WTC11 (cell line): ENCODE measurements around the gene SPEF1. TPM values are rescaled to one million over a fixed set of nuclear protein-coding genes. Genes with fewer than 3 reads are reported as not detected.

Source experiments
- ATAC-seq: fragments of 200-7000 bp; cut with Tn5 transposase; 2 replicates; pipeline ENCODE4 v1.10.0; 2021; ENCODE audit warnings: mild to moderate bottlenecking, moderate library complexity
- CTCF ChIA-PET: fragments of 300-600 bp; sonication (Branson Sonifier 250); formaldehyde crosslinking; loops from one replicate; lab custom pipeline; 2021; ENCODE audit warnings: antibody characterized with exemption; lab: Charles Lee
- POLR2A ChIA-PET: fragments of 350-600 bp; sonication (Branson Sonifier 250); formaldehyde crosslinking; loops from one replicate; lab custom pipeline; 2021; ENCODE audit warnings: antibody characterized with exemption; lab: Charles Lee
- DNase-seq: peaks from one replicate; pipeline ENCODE4 v3.0.0; 2021; ENCODE audit warnings: low spot score
- H3K27ac Mint-ChIP-seq: 2 replicates; pipeline ENCODE4 v1.8.0; 2021; ENCODE audit warnings: mixed read lengths
- H3K27me3 Mint-ChIP-seq: 2 replicates; pipeline ENCODE4 v1.8.0; 2021; ENCODE audit warnings: low read depth, mild to moderate bottlenecking, moderate library complexity, mixed read lengths
- H3K36me3 Mint-ChIP-seq: 2 replicates; pipeline ENCODE4 v1.8.0; 2021; ENCODE audit warnings: mixed read lengths
- H3K4me1 Mint-ChIP-seq: 2 replicates; pipeline ENCODE4 v1.8.0; 2022; ENCODE audit warnings: mixed read lengths
- H3K4me3 Mint-ChIP-seq: 2 replicates; pipeline ENCODE4 v1.8.0; 2021; ENCODE audit warnings: mild to moderate bottlenecking, moderate library complexity, mixed read lengths
- H3K9me3 Mint-ChIP-seq: 2 replicates; pipeline ENCODE4 v1.8.0; 2021; ENCODE audit warnings: mixed read lengths
- ELF4 ChIP-seq: sonication (generic); formaldehyde crosslinking; IDR thresholded peaks from 2 replicates; pipeline ENCODE4 v1.8.1; 2022; ENCODE audit warnings: low read depth, mild to moderate bottlenecking, moderate library complexity, missing genetic modification reagents
- FOXP1 ChIP-seq: sonication (generic); formaldehyde crosslinking; IDR thresholded peaks from 2 replicates; pipeline ENCODE4 v1.8.0; 2022; ENCODE audit warnings: missing genetic modification reagents, mild to moderate bottlenecking, moderate library complexity, borderline replicate concordance
- MYBL2 ChIP-seq: sonication (generic); formaldehyde crosslinking; IDR thresholded peaks from 2 replicates; pipeline ENCODE4 v1.8.1; 2023; ENCODE audit warnings: mild to moderate bottlenecking, moderate library complexity, missing genetic modification reagents
- NFE2L1 ChIP-seq: sonication (generic); formaldehyde crosslinking; IDR thresholded peaks from 2 replicates; pipeline ENCODE4 v1.8.1; 2023; ENCODE audit warnings: missing genetic modification reagents
- NFYB ChIP-seq: sonication (generic); formaldehyde crosslinking; conservative IDR thresholded peaks from 2 replicates; pipeline ENCODE4 v1.8.0; 2022; ENCODE audit warnings: low read depth, missing genetic modification reagents
- NR2C2 ChIP-seq: sonication (generic); formaldehyde crosslinking; IDR thresholded peaks from 2 replicates; pipeline ENCODE4 v1.8.0; 2022; ENCODE audit warnings: mild to moderate bottlenecking, missing genetic modification reagents
- PRRX2 ChIP-seq: fragments of 250-450 bp; sonication (Bioruptor Pico); IDR thresholded peaks from 2 replicates; pipeline ENCODE4 v1.8.0; 2021; ENCODE audit warnings: mild to moderate bottlenecking
- SOX15 ChIP-seq: fragments of 250-450 bp; sonication (Bioruptor Pico); IDR thresholded peaks from 2 replicates; pipeline ENCODE4 v1.9.0; 2021; ENCODE audit warnings: mild to moderate bottlenecking
- TEAD1 ChIP-seq: sonication (generic); formaldehyde crosslinking; IDR thresholded peaks from 2 replicates; pipeline ENCODE4 v1.8.0; 2022; ENCODE audit warnings: mild to moderate bottlenecking, missing genetic modification reagents
- TP53 ChIP-seq: sonication (generic); formaldehyde crosslinking; IDR thresholded peaks from 2 replicates; pipeline ENCODE4 v1.8.1; 2023; ENCODE audit warnings: mild to moderate bottlenecking, missing genetic modification reagents
- ZBTB21 ChIP-seq: sonication (generic); formaldehyde crosslinking; IDR thresholded peaks from 2 replicates; pipeline ENCODE4 v1.8.1; 2023; ENCODE audit warnings: mild to moderate bottlenecking, missing genetic modification reagents, borderline replicate concordance
- ZNF121 ChIP-seq: sonication (generic); formaldehyde crosslinking; IDR thresholded peaks from 2 replicates; pipeline ENCODE4 v1.8.0; 2023; ENCODE audit warnings: missing genetic modification reagents
- ZNF219 ChIP-seq: sonication (generic); formaldehyde crosslinking; IDR thresholded peaks from 2 replicates; pipeline ENCODE4 v1.8.0; 2023; ENCODE audit warnings: missing genetic modification reagents, mild to moderate bottlenecking, borderline replicate concordance
- ZNF263 ChIP-seq: sonication (generic); formaldehyde crosslinking; IDR thresholded peaks from 2 replicates; pipeline ENCODE4 v1.8.1; 2022; ENCODE audit warnings: low read depth, mild to moderate bottlenecking, moderate library complexity, missing genetic modification reagents
- ZNF416 ChIP-seq: fragments of 250-450 bp; sonication (Bioruptor Pico); IDR thresholded peaks from 2 replicates; pipeline ENCODE4 v1.9.0; 2021; ENCODE audit warnings: mild to moderate bottlenecking, inconsistent platforms
- ZNF423 ChIP-seq: fragments of 250-450 bp; sonication (Bioruptor Pico); IDR thresholded peaks from 2 replicates; pipeline ENCODE4 v2.1.2; 2022; ENCODE audit warnings: mild to moderate bottlenecking, moderate library complexity
- total RNA-seq: library from RNA; stranded (reverse); gene quantifications from 3 replicates; pipeline ENCODE4 v1.2.3, GENCODE V29; 2021
- TF ChIP-seq, protein P1 (sequence below): fragments of 250-450 bp; sonication (Bioruptor Pico); IDR thresholded peaks from 2 replicates; pipeline ENCODE4 v1.9.0; 2021; ENCODE audit warnings: mild to moderate bottlenecking
- TF ChIP-seq, protein P2 (sequence below): fragments of 250-450 bp; sonication (Bioruptor Pico); IDR thresholded peaks from 2 replicates; pipeline ENCODE4 v2.1.2; 2022; ENCODE audit warnings: mild to moderate bottlenecking, moderate library complexity
- TF ChIP-seq, protein P3 (sequence below): sonication (generic); formaldehyde crosslinking; IDR thresholded peaks from 2 replicates; pipeline ENCODE4 v1.8.1; 2022; ENCODE audit warnings: low read depth, missing genetic modification reagents, borderline replicate concordance
- TF ChIP-seq, protein P4 (sequence below): sonication (generic); formaldehyde crosslinking; IDR thresholded peaks from 2 replicates; pipeline ENCODE4 v1.8.1; 2022; ENCODE audit warnings: mild to moderate bottlenecking, missing genetic modification reagents, moderate library complexity, borderline replicate concordance
- TF ChIP-seq, protein P5 (sequence below): fragments of 250-450 bp; sonication (Bioruptor Pico); IDR thresholded peaks from 2 replicates; pipeline ENCODE4 v1.9.0; 2021; ENCODE audit warnings: mild to moderate bottlenecking
- TF ChIP-seq, protein P6 (sequence below): sonication (generic); formaldehyde crosslinking; IDR thresholded peaks from 2 replicates; pipeline ENCODE4 v1.8.1; 2023; ENCODE audit warnings: mild to moderate bottlenecking, missing genetic modification reagents, moderate library complexity

Gene SPEF1
- total RNA-seq, 1 experiment from 2014 or later: 0.72 TPM

DNA sequence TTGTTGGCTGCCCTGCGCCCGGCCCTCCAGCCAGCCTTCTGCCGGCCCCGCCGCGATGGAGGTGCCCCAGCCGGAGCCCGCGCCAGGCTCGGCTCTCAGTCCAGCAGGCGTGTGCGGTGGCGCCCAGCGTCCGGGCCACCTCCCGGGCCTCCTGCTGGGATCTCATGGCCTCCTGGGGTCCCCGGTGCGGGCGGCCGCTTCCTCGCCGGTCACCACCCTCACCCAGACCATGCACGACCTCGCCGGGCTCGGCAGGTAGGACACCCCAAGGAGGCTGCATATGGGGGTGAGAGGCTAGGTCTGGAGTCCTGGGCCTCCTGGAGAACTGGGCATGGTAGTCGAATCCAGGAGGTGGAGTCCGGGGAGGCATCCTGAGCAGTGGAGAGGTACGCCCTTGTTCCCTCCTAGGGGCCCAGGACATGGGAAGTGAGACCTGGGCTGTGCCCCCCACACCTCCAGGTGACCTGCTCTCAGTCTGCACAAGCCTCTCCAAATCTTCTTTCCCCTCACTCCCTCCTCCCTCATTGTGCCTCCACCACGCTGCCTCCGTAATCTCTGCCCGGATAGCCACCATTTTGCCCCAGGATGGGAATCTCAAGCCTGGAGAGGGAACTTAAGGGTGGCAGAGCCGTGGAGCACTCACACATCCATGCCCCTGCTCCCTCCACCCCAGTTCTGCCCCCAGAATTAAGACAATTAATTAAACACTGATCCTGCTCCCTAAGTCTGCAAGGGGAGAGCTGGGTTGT, 15.4 kb upstream of the SPEF1 start (continued):
- TF ChIP-seq, protein P1, sequence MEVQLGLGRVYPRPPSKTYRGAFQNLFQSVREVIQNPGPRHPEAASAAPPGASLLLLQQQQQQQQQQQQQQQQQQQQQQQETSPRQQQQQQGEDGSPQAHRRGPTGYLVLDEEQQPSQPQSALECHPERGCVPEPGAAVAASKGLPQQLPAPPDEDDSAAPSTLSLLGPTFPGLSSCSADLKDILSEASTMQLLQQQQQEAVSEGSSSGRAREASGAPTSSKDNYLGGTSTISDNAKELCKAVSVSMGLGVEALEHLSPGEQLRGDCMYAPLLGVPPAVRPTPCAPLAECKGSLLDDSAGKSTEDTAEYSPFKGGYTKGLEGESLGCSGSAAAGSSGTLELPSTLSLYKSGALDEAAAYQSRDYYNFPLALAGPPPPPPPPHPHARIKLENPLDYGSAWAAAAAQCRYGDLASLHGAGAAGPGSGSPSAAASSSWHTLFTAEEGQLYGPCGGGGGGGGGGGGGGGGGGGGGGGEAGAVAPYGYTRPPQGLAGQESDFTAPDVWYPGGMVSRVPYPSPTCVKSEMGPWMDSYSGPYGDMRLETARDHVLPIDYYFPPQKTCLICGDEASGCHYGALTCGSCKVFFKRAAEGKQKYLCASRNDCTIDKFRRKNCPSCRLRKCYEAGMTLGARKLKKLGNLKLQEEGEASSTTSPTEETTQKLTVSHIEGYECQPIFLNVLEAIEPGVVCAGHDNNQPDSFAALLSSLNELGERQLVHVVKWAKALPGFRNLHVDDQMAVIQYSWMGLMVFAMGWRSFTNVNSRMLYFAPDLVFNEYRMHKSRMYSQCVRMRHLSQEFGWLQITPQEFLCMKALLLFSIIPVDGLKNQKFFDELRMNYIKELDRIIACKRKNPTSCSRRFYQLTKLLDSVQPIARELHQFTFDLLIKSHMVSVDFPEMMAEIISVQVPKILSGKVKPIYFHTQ (CRISPR knock-in tag): no peak
- TF ChIP-seq NR2C2 (CRISPR knock-in tag): no peak
- TF ChIP-seq, protein P2, sequence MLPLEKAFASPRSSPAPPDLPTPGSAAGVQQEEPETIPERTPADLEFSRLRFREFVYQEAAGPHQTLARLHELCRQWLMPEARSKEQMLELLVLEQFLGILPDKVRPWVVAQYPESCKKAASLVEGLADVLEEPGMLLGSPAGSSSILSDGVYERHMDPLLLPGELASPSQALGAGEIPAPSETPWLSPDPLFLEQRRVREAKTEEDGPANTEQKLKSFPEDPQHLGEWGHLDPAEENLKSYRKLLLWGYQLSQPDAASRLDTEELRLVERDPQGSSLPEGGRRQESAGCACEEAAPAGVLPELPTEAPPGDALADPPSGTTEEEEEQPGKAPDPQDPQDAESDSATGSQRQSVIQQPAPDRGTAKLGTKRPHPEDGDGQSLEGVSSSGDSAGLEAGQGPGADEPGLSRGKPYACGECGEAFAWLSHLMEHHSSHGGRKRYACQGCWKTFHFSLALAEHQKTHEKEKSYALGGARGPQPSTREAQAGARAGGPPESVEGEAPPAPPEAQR: no peak
- TF ChIP-seq PRRX2: no peak
- TF ChIP-seq ELF4: no peak
- TF ChIP-seq FOXP1 (CRISPR knock-in tag): peak; percentile 20; the same call in 1 of the 2 replicates
- TF ChIP-seq, protein P3, sequence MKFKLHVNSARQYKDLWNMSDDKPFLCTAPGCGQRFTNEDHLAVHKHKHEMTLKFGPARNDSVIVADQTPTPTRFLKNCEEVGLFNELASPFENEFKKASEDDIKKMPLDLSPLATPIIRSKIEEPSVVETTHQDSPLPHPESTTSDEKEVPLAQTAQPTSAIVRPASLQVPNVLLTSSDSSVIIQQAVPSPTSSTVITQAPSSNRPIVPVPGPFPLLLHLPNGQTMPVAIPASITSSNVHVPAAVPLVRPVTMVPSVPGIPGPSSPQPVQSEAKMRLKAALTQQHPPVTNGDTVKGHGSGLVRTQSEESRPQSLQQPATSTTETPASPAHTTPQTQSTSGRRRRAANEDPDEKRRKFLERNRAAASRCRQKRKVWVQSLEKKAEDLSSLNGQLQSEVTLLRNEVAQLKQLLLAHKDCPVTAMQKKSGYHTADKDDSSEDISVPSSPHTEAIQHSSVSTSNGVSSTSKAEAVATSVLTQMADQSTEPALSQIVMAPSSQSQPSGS (CRISPR knock-in tag): no peak
- peak; percentile 83 for TF ChIP-seq ZNF423 (CRISPR knock-in tag)
- TF ChIP-seq SOX15 (CRISPR knock-in tag): no peak
- TF ChIP-seq ZNF263: no peak
- no peak for TF ChIP-seq NFE2L1
- no peak for TF ChIP-seq NFYB
- TF ChIP-seq ZNF121 (CRISPR knock-in tag): peak; percentile 87
- TF ChIP-seq ZNF416: no peak

DNA sequence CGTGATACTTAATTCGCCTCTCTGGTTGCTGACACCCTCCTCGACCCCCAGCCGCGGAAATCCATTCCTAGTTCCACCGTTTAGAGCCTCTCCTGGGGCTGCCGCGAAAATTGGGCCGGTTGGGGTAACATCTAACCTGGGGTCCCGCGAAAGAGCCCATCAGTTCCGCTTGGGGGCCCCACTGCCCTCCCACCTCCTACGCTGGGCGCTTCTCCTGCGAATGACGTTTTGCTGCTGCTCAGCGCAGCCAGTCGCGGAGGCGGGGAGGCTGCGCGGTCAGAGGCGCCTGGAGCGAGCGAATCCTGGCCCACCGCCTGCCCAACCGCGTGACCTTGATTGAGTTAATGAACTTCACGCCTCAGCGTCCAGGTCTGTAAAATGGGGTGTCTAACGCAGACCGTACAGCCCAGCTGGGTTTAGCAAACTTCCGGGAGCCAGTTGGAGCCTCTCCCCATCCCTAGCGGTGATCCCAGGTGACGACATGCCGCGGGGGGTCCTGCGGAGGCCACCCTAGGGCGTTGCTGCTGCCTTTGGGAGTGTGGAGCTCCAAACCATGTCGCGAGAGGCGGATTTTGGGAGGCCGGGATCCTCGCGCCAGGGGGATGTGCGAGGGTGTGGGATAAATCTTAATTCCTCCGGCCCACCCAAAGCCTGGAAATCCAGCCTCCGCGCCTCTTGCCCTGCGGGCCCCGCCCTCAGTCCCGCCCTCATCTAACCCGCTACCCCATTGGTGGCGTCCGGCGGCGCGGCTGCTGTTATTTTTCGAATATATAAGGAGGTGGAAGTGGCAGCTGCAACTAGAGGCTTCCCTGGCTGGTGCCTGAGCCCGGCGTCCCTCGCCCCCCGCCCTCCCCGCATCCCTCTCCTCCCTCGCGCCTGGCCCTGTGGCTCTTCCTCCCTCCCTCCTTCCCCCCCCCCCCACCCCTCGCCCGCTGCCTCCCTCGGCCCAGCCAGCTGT, 14.5 kb upstream of the SPEF1 start, which contains the start of gene CDC25B:
Gene CDC25B, plus strand, starts transcription at position 800 of the 958 bp plus-strand sequence. CDS start 222 bp downstream, outside the sequence.
- Mint-ChIP-seq H3K27ac (peak within 1 kb of the TSS; percentile 84), H3K27me3 (peaks cover 11% of the 10 kb centered on the region; the same call in 1 of the 2 replicates), H3K4me3 (peak within 1 kb of the TSS; percentile 82), H3K4me1 (peaks cover 47% of the 10 kb centered on the region), H3K9me3 (no peaks in the 10 kb centered on the region), H3K36me3 (peaks cover 4% of the 10 kb centered on the region)
- ATAC-seq (peak; percentile 52), DNase-seq (peak; percentile 92)
- CTCF ChIA-PET: interaction anchor here (0.5 to 2.8 kb wide), 4 partner anchors 10 to 36 kb away, joined by 3 to 29 read pairs (median 8); partner anchors contain the start of genes AP5S1 and CENPB
- POLR2A ChIA-PET: interaction anchor here (0.6 kb wide), 1 partner anchor 23 kb away, joined by 4 read pairs; no protein-coding TSS in a partner anchor
- TF ChIP-seq ELF4 (no peak), ZNF219 (no peak), ZNF263 (no peak), ZBTB21 (no peak), TP53 (CRISPR knock-in tag) (no peak), PRRX2 (no peak), MYBL2 (CRISPR knock-in tag) (peak; percentile 67; the same call in 1 of the 2 replicates), TEAD1 (CRISPR knock-in tag) (peak; percentile 13; the same call in 1 of the 2 replicates)
- TF ChIP-seq, protein P4, sequence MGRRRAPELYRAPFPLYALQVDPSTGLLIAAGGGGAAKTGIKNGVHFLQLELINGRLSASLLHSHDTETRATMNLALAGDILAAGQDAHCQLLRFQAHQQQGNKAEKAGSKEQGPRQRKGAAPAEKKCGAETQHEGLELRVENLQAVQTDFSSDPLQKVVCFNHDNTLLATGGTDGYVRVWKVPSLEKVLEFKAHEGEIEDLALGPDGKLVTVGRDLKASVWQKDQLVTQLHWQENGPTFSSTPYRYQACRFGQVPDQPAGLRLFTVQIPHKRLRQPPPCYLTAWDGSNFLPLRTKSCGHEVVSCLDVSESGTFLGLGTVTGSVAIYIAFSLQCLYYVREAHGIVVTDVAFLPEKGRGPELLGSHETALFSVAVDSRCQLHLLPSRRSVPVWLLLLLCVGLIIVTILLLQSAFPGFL (CRISPR knock-in tag): peak; percentile 61; the same call in 1 of the 2 replicates
- TF ChIP-seq, protein P5, sequence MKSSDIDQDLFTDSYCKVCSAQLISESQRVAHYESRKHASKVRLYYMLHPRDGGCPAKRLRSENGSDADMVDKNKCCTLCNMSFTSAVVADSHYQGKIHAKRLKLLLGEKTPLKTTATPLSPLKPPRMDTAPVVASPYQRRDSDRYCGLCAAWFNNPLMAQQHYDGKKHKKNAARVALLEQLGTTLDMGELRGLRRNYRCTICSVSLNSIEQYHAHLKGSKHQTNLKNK: no peak
- TF ChIP-seq, protein P6, sequence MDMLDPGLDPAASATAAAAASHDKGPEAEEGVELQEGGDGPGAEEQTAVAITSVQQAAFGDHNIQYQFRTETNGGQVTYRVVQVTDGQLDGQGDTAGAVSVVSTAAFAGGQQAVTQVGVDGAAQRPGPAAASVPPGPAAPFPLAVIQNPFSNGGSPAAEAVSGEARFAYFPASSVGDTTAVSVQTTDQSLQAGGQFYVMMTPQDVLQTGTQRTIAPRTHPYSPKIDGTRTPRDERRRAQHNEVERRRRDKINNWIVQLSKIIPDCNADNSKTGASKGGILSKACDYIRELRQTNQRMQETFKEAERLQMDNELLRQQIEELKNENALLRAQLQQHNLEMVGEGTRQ (CRISPR knock-in tag): peak; percentile 61
- TF ChIP-seq, protein P1 (CRISPR knock-in tag): 0 out of 2 replicates have a peak, but pooled peaks have one; percentile 37
